ENCODE measurements around the gene ARHGAP24.
"Not testable (repeated sequence)": the region's sequence is repeated elsewhere in the genome, so short reads cannot be mapped to it uniquely, and the experiment has no call there.

Gene ARHGAP24

GRCh38 chr4:85963231-85963630, 488.3 kb downstream of the ARHGAP24 start:
- DNase-seq (ENCODE audit: low read depth) = no peak

GRCh38 chr4:85964298-85964697, 489.3 kb downstream of the ARHGAP24 start:
- no peak for DNase-seq (ENCODE audit: low read depth)

- DNase-seq (ENCODE audit: low read depth) = not testable (repeated sequence)
These were observed 490.1 kb downstream of the ARHGAP24 start for GRCh38 chr4:85965017-85965416.

GRCh38 chr4:85965529-85965928, 490.6 kb downstream of the ARHGAP24 start:
- DNase-seq (ENCODE audit: low read depth) = no peak

- no peak for DNase-seq (ENCODE audit: low read depth)
These were observed 491.4 kb downstream of the ARHGAP24 start for GRCh38 chr4:85966373-85966772.

- DNase-seq (ENCODE audit: low read depth) = no peak
These were observed 492.9 kb downstream of the ARHGAP24 start for GRCh38 chr4:85967872-85968271.

GRCh38 chr4:85968945-85969819, 494.2 kb downstream of the ARHGAP24 start:
- no peak for DNase-seq (ENCODE audit: low read depth)

GRCh38 chr4:85970535-85970934, 495.6 kb downstream of the ARHGAP24 start:
- no peak for DNase-seq (ENCODE audit: low read depth)

GRCh38 chr4:85979276-85979675, 504.3 kb downstream of the ARHGAP24 start:
- no peak for DNase-seq (ENCODE audit: low read depth)

GRCh38 chr4:85986266-85986665, 511.3 kb downstream of the ARHGAP24 start:
- DNase-seq (ENCODE audit: low read depth) = no peak

GRCh38 chr4:85993641-85994040, 518.7 kb downstream of the ARHGAP24 start:
- DNase-seq (ENCODE audit: low read depth) = no peak

GRCh38 chr4:85994576-85994975, 519.6 kb downstream of the ARHGAP24 start:
- no peak for DNase-seq (ENCODE audit: low read depth)

GRCh38 chr4:85995361-85995760, 520.4 kb downstream of the ARHGAP24 start:
- DNase-seq (ENCODE audit: low read depth) = no peak

GRCh38 chr4:86001591-86001990, 526.6 kb downstream of the ARHGAP24 start:
- no peak for DNase-seq (ENCODE audit: low read depth)

- DNase-seq (ENCODE audit: low read depth) = no peak
These were observed 529.1 kb downstream of the ARHGAP24 start for GRCh38 chr4:86004030-86004429.

- no peak for DNase-seq (ENCODE audit: low read depth)
These were observed 531.1 kb downstream of the ARHGAP24 start for GRCh38 chr4:86006057-86006456.

GRCh38 chr4:86007042-86007441, 532.1 kb downstream of the ARHGAP24 start:
- DNase-seq (ENCODE audit: low read depth) = no peak

- no peak for DNase-seq (ENCODE audit: low read depth)
These were observed 536.2 kb downstream of the ARHGAP24 start for GRCh38 chr4:86011117-86011516.

- DNase-seq (ENCODE audit: low read depth) = no peak
These were observed 538.7 kb downstream of the ARHGAP24 start for GRCh38 chr4:86013621-86014020.

GRCh38 chr4:86014599-86014998, 539.6 kb downstream of the ARHGAP24 start:
- no peak for DNase-seq (ENCODE audit: low read depth)

- DNase-seq (ENCODE audit: low read depth) = no peak
These were observed 540.7 kb downstream of the ARHGAP24 start for GRCh38 chr4:86015412-86016350.

GRCh38 chr4:86019362-86019761, 544.4 kb downstream of the ARHGAP24 start:
- DNase-seq (ENCODE audit: low read depth) = no peak

GRCh38 chr4:86019906-86020305, 545.0 kb downstream of the ARHGAP24 start:
- DNase-seq (ENCODE audit: low read depth) = no peak

Data from stimulated activated CD8-positive, alpha-beta memory T cell treated with anti-CD3 and anti-CD28 coated beads, Interleukin-12 subunit alpha, Interleukin-12 subunit beta, amount 100 ng/mL, for 1 hour (primary cell).